ENCODE results near the gene CD38. TPM values are rescaled to one million over a fixed set of nuclear protein-coding genes. Genes with fewer than 3 reads are reported as not detected.

Gene CD38
- total and polyA plus RNA-seq, 4 donors: 3.2 to 9.4 (median 5.3) TPM

DNA sequence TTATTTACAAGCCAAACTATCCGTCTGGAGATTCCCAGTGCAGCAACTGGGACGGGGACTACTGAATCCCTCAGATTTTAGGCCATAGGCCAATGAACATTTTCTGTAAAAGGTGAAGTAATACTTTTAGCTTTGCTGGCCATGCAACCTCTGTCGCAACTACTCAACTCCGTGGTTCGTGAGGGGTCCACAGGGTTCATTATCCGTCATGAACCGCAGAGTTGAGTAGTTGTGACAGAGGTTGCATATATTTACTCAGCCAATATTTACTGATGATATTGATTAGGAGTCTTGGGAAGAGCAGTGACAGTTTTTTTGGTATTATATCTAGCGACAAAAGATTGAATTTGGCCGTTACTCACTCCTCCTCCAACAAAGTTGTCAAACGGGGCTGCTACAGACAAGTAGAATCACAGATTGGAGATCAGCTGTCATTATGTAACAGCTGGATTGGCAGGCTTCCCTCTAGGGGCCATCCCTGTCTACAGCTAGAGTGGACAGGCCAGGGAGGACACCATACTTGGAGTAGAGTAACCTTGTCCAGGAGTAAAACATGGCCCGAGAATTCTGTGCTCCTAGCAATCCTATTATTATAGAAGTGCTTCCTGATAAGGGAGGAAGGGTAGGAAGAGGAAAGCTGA, 37.2 kb upstream of the CD38 start:
- Histone ChIP-seq H3K4me3 (ENCODE audit: low read depth in 1 of 3, low read length in 3 of 3) (no peak overlapping the region), H3K36me3 (ENCODE audit: control insufficient read depth in 4 of 4, insufficient read depth in 3 of 4, low read depth in 1 of 4, low read length in 3 of 4) (no peaks in the 10 kb centered on the region), H3K9ac (ENCODE audit: low read depth in 1 of 2, low read length in 2 of 2) (no peak overlapping the region), H3K4me1 (ENCODE audit: control insufficient read depth in 4 of 4, insufficient read depth in 4 of 4, low read length in 3 of 4) (peaks cover 0 to 14% (median 9%) of the 10 kb centered on the region in 4 donors), H3K9me3 (ENCODE audit: control insufficient read depth in 4 of 4, low read length in 3 of 4) (peaks cover 4 to 18% (median 8%) of the 10 kb centered on the region in 4 donors), H3K27ac (ENCODE audit: low read depth in 1 of 2, low read length in 2 of 2) (peak overlapping the region; percentile 56 to 83), H3K27me3 (ENCODE audit: control insufficient read depth in 4 of 4, insufficient read depth in 4 of 4, low read length in 3 of 4) (no peaks in the 10 kb centered on the region)
- DNase-seq (ENCODE audit: low spot score): peak; percentile 35
- 39% methylated on average over 11 of the region's 11 CpGs for WGBS
- no peak for TF ChIP-seq EGR1 (IDR thresholded peaks at IDR 0.05; ENCODE audit: low read depth in 2 of 2)
- TF ChIP-seq ZBTB33 (IDR thresholded peaks at IDR 0.05): peak; percentile 66
- TF ChIP-seq FOXA1 (IDR thresholded peaks at IDR 0.05): peak; percentile 94
- TF ChIP-seq, protein P1, sequence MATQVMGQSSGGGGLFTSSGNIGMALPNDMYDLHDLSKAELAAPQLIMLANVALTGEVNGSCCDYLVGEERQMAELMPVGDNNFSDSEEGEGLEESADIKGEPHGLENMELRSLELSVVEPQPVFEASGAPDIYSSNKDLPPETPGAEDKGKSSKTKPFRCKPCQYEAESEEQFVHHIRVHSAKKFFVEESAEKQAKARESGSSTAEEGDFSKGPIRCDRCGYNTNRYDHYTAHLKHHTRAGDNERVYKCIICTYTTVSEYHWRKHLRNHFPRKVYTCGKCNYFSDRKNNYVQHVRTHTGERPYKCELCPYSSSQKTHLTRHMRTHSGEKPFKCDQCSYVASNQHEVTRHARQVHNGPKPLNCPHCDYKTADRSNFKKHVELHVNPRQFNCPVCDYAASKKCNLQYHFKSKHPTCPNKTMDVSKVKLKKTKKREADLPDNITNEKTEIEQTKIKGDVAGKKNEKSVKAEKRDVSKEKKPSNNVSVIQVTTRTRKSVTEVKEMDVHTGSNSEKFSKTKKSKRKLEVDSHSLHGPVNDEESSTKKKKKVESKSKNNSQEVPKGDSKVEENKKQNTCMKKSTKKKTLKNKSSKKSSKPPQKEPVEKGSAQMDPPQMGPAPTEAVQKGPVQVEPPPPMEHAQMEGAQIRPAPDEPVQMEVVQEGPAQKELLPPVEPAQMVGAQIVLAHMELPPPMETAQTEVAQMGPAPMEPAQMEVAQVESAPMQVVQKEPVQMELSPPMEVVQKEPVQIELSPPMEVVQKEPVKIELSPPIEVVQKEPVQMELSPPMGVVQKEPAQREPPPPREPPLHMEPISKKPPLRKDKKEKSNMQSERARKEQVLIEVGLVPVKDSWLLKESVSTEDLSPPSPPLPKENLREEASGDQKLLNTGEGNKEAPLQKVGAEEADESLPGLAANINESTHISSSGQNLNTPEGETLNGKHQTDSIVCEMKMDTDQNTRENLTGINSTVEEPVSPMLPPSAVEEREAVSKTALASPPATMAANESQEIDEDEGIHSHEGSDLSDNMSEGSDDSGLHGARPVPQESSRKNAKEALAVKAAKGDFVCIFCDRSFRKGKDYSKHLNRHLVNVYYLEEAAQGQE (IDR thresholded peaks at IDR 0.05): peak; percentile 64
- TF ChIP-seq SP1 (IDR thresholded peaks at IDR 0.05): peak; percentile 85
- TF ChIP-seq RAD21 (IDR thresholded peaks at IDR 0.05): peak; percentile 37 to 38
- no peak for TF ChIP-seq HNF4G (IDR thresholded peaks at IDR 0.05)
- peak; percentile 79 to 93 for TF ChIP-seq HNF4A (conservative IDR thresholded peaks at IDR 0.05)
- TF ChIP-seq, protein P2, sequence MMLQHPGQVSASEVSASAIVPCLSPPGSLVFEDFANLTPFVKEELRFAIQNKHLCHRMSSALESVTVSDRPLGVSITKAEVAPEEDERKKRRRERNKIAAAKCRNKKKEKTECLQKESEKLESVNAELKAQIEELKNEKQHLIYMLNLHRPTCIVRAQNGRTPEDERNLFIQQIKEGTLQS (IDR thresholded peaks at IDR 0.05): peak; percentile 71
- peak; percentile 95 for TF ChIP-seq FOXA2 (IDR thresholded peaks at IDR 0.05)
- TF ChIP-seq YY1 (IDR thresholded peaks at IDR 0.05): peak; percentile 77
- peak; percentile 53 for TF ChIP-seq NR2F2 (IDR thresholded peaks at IDR 0.05)
- TF ChIP-seq MAX (IDR thresholded peaks at IDR 0.05): peak; percentile 75
- TF ChIP-seq GABPA (IDR thresholded peaks at IDR 0.05 in 1 of 2, conservative IDR thresholded peaks at IDR 0.05 in 1 of 2): peak in 1 of 2 donors; percentile 38
- TF ChIP-seq RXRA (IDR thresholded peaks at IDR 0.05): peak; percentile 97 to 98
- peak; percentile 53 to 90 for TF ChIP-seq JUND (IDR thresholded peaks at IDR 0.05)
- no peak for TF ChIP-seq TAF1 (conservative IDR thresholded peaks at IDR 0.05)
- TF ChIP-seq, protein P3, sequence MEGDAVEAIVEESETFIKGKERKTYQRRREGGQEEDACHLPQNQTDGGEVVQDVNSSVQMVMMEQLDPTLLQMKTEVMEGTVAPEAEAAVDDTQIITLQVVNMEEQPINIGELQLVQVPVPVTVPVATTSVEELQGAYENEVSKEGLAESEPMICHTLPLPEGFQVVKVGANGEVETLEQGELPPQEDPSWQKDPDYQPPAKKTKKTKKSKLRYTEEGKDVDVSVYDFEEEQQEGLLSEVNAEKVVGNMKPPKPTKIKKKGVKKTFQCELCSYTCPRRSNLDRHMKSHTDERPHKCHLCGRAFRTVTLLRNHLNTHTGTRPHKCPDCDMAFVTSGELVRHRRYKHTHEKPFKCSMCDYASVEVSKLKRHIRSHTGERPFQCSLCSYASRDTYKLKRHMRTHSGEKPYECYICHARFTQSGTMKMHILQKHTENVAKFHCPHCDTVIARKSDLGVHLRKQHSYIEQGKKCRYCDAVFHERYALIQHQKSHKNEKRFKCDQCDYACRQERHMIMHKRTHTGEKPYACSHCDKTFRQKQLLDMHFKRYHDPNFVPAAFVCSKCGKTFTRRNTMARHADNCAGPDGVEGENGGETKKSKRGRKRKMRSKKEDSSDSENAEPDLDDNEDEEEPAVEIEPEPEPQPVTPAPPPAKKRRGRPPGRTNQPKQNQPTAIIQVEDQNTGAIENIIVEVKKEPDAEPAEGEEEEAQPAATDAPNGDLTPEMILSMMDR (IDR thresholded peaks at IDR 0.05; ENCODE audit: low read depth, low read length, missing input control): no peak
